ENCODE results near the gene CXCR5.

Gene CXCR5

DNA sequence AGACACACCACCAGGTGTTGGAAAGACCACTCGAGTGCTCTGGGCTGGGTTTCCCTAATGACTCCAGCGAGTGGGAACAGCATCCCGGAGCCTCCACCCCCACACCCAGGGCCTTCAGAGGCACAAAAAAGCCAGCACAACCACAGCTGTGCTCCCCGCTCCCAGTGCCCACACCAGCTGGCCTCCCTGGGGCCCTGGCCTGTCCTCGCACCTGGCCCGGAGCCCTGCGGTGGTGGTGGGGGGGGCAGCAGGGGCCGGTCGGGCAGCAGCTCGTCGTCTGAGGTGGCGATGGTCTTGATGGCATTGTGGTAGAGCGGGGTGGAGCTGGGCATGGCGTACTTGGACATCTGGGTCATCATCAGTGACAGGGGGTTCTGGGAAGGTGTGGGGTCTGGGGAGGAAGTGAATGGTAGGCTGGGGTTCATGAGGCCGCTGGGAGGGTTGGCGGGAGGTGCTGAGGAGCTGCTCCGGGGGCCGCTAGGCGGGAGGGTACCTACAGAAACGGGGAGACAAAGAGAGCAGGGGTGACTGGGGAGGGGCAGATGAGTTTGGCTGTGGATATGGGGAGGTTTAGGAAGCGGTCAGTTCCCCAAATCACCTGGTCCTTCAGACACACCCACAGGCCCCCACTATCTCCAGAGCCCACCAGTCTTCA is 16.1 kb downstream of the CXCR5 start:
- no peak for DNase-seq

DNA sequence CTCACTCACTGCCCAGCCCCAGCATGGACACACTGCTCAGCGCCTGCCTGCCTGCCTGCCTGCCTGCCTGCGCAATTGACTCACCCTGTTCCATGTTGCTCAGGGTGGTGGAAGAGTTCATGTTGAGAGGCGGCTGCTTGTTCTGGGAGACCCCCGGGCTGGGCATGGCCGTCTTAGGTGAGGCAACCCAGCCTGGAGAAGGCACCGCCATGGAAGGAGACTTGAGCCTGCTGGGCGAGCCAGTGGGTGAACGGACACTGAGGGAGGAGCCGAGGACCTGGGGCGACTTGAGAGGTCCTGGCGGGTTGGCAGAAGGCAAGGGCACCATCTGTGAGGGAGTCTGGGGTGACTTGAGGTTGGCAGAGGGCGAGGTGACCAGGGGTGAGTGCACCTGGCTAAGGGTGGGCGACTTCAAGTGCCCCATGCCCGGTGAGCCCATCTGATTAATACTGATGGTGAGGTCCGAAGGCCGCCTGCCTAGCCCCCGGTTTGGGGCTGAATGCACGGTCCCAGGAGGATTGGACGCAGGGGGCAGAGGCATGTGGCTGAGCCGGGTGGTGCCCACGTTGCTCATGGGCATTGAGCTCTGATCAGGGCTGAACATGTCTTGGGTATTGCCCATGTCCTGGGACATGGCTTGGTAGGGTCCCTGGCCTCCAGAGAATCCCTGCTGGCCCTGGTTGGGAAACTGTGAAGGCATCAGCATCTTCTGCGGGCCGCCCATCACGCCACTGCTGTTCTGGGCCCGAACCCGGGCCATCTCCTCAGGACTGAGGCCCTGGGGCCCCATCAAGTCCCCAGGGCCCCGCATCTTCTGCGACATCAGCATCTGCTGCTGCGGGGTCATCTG is 17.1 kb downstream of the CXCR5 start:
- no peak for DNase-seq

DNA sequence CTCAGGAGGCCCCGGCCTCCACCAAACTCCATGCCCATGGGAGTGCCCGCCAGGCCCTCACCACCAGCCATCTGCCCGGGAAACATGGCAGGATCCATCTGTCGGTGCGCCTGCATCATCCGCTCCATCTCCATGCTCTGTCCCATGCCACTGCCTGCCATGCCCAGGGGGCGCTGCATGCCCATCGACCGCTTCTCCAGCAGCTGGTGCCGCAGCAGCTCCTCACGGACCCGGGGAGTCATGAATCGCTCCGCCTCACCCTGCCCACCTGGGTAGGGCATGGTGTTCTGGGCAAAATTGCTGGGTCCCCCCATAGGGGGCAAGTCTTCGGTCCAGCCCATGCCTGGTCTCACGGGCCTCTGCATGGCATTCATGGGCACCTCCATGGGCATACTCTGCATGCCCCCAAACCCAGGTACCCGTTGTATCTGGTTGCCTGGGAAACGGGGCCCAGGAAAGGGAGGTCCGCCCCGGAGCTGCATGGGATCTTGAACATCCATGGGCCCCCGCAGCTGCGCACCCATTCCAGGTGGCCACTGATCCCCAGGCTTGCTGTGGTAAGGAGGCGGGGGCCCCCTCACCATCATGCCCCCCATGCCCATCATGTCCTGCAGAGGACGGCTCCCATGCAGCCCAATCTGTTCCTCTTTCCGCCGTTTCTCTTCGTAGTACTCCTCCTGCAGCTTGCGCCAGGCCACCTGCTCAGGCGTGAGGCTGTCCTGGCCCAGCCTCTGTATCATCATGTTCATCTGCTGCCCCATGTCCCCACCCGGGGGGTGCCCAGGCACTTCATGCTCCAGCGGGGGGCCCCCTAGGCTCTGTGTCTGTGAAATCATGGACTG is 18.0 kb downstream of the CXCR5 start:
- no peak for DNase-seq

DNA sequence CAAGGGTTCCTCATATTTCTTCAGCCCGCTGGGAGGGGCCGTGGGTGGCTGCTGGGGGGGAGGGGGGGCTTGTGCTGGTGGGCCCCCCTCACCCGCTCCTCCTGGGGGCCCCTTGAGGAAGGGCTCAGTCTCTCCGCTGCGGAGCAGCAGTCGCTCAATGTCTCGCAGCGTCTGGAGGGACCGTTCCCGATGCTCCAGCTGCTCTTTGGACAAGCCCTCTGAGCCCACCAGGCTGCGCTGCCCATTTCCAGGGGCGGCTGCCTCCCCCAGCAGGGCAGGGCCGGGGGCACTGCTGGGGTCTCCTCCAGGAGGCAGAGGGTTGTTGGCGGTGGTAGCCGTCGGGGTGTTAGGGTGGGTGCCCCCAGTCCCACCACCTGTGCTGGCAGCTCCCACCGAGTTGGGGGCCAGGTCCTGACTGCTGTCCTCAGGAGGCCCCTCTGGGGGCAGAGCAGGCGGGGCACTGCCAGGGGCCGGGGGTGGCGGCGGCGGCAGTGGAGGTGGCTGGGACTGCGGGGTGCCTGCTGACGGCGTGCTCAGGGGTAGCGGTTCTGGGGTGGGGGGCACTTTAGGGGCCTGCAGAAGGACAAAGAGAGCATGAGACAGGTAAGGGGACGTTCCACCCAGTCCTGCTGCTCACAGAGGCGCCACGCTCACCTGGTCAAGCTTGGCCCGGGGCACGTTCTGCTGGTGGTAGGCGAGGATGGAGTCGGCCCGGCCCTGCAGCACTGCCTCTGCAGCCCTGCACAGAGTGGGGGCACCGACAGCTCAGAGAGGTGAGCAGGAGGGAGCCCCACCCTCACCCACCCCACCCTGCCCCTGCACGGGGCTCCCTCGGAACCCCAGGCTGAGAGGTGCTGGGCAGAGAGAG is 18.9 kb downstream of the CXCR5 start:
- DNase-seq = no peak

DNA sequence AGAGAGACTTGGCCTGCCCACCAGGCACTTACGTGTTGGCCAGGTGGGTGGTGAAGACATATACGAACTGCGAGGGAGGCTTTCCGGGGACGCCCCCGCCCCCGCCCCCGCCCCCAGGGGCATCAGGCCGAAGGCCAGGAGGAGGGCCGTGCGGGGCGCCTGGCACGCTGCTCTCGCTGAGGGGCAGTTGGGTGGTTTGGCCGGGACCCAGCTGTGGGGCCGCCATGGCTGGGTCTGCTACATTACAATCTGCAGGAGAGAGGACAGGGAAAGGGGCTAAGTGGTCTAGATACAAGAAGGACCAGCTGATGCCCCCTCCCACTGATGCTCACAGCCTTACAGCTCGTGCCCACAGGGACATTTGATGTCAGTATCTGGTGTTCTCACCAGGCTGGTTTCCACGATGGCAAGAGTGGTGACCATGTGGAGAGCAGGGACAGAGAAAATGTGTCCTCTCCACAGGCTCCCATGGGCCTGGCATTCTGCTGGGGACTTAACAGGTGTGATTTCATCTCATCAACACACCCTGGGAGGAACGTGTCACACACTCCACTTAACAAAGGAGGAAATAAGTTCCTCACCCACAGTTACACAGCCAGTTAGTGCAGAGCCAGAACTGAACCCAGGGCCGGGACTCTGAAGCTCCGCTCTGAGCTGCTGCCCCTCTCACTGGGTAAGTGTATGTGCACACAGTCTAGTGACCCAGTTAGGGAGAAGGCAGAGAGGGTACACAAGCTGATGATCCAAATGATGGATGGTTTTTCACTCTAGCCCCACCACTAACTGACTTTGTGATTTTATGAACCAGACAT is 19.7 kb downstream of the CXCR5 start:
- no peak for DNase-seq

DNA sequence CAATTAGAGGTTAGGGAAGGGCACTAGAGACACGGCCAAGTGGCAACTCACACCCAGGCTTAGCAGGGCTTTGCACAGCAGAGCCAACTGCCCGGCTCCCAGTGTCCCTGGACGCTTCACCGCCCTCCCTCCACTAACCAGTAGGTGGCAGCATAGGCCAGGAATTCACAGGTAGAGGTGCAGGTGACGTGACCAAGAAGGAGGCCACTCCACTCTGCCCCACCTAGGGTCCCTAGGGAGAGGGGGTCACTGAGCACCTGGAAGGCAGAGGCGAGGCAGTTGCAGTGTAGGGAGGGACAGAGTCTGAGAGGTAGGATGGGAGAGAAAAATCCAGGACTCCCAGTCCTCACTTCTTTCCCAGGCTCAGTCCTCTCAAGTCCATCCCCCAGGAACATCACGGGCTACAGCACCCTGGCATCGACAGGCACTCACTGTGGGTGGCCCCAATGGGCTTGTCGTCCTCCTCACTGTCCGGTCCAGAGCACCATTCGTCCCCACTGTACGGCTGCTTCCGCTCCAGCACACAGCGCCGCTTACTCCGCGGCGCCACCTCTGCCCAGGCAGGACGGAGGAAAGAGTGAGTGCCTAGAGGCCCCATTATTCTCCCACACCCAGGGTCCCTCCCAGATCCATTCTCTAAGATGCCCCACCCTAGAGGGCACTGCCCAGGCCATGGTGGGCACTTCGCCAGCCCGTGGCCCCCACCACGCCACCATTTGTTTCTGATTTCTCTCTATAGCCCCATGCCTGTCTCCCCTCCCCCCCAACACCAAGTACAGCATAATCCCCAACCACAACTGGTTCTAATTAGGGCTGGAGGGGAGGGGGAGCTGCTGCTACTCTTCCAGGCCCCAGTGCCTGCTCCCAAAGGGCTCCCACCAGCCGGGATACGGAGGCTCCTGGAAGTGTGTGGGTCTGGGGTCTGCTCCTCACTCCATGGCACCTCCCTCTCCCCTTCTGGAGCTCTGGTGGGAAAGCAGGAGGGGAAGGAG is 23.7 kb downstream of the CXCR5 start:
- peak; percentile 98 for DNase-seq

DNA sequence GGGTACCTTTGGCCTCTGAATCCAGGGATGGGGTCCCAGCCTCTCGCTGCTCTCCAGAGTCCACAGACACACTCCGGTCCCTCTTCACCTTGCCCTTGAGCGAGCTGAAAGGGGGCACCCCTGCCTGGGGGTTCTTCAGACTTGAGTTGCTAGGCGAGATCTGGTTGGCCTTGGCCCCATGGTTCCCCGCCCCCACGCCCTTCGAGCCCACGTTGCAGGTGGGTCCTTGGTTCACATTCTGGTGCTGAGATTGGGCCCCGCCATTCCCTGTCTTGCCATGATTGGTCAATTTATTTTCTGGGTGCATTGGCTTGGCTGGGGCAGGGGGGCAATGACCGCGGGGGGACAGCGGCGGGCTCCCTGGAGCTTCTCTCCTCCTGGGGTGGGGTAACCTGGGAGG is 24.6 kb downstream of the CXCR5 start:
- DNase-seq = no peak

DNA sequence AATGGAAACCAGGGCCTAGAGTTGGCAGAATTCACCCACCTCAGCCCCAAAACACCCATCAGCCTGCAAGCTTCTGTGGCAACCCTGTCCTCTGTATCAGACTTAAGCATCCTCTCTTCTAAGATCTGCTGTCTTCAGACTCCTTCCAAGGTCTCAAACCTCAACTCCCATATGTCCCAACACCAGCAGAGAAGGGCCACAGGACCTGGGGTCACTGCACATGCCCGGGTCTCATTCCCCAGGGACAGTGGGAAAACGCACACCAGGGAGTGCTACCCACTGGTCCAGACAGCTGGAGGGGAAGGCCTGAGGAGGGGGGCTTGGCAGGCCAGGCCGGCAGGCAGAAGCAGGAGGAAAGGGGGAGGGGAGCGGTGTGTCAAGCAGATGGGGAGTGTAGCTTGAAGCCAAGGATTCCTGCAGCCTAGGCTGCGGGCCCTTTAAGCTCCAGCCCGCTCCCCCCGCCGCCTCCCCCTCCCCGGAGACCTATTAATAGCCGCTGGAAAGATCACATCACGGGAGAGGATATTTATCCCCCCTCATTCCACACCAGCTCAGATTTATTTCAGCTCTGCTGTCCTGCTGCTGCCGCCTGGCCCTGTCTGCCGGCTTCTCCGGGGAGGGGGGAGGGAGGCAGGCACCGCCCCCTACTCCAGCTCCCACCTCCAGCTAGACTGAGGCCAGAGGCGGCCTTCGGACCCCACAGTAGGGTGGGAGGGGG is 25.4 kb downstream of the CXCR5 start:
- DNase-seq = no peak

DNA sequence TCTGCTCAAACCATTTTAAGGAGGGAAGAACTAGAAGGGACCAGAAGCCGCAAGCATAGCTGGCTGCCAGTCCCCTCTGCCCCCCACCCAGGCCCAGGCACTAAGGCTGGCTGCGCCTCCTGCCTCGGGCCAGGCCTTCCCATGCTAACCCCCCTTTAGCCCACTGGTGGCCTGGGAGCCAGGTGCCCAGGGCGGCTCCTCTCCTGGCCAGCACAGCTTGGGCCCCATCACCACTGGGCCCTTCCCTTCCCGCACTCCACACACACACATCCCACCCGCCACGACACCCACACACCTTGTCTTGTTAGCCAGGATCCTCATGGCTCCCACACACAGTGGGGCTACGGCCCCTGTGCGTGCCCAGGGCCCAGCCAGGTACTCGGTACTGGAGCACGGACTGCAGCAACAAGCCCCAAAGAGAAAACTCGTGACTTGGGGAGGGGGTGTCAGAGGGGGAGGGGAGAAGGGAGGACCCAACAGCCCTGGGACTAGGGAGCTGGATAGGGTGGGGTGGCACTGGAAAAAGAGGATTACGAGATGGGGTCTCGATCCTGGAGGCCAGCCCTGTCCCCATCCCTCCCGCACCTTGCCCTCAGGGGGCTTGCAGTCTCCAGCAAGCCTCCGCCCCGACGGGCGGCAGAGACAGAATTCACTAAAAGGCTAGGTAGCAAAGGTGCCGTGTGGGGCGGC is 26.1 kb downstream of the CXCR5 start:
- no peak for DNase-seq

DNA sequence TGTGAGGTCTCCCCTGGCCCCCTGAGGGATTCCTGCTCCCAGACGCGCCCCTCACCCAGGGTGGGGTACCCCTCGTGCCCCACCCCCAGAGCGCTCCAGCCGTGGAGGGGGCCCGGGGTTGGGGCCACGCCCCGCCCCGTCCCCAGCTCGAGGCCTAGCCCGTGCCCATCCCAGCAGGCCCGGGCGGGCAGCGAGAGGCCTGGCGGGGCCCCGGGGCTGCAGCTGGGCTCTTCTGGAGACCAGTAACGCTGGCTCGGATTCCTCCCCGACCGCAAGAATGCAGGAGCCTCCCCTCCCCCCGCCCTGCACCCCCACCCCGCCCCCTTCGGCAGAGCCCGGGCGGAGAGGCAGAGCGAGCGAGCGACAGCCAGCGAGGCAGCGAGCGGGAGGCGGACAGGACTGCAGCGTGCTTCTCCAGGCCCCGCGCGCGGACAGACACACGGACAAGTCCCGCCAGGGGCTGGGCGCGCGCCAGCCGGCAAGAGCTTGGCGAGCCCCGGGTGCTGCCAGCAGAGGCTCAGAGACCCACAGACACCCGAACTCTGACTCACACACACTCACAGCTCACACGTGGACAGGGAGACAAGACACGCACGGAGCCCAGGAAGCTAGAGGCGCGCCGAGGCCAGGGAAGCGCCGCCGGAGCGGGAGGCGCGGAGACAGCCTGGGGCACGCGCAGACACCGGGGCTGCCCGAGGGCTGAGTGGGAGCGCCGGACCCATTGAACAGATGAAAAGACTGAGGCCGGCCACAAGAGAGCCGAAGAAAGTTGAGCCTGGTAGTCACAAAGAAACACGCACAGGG is 26.8 kb downstream of the CXCR5 start:
- peak; percentile 79 for DNase-seq

DNA sequence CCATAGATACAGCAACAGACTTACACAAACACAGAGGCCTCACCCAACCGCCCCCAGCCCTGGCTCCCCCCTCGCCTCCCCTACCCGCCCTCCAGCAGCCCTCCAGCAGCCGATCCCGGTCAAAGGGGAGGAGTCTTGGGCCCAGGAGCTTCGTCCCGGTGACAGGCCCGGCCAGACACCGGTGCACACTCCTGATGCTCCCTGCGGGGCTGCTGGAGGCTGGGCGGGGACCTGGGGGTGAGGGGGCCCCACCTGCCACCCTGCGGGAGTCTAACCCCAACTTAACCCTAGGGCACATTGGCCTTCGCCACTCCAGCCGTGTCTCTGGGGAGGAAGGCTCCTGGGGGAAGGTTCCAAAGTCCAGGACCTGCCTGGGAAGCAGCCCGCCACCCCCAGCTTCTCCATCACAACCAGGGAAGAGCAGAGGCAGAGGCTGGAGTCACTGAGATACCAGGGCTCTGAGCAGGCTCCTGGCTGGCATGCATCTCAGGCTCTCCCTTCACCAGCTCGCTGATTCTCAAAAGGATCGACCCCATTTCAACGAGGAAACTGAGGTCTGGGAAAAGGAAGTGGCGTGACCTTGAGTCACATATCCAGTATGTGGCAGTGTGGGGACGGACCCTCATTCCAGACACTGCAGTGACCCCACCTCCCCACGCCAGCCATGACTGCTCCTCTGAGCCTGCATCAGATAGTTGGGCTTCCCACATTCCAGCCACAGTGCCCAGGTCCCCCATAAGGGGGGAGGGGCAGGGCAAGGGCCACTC is 27.6 kb downstream of the CXCR5 start:
- peak; percentile 76 for DNase-seq

DNA sequence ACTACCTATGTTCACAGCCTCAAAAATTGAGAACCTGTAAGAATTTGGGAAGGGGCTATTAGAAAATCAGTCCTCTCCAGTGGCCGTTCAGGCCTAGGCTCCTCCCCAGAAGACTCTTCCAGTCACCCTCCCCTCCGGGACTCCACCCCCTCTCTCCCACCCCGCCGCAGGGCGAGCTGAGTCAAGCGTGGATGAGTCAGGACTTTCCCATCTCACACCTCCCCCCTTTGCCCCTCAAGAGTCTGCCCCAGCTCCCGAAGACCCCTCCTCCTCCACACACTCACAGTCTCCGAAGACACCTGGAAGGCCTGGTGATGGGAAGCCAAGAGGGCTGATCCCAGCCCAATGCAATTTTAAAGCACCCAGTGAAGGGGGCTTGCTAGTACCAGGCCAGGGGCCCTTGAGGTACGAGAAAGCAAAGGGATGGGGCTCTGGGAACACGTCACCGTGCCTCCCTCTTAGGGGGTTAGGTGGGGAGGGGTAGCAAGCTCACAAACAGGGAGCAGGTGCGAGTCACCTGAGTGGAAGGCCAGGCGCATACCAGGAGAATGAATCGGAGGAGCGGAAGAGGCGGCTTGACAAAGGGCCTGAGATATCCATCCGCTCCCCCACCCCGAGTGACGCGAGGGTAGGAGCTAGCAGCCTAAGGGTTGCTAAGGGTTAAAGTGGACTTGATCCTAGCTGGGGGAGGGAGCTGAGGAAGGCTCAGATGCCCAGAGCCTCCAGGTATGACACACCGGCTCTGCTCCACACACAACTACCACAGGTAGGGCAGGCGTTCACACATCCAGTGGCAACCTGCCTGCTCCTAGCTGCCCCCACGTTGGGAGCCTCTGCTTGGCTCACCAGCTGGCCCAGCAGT is 28.4 kb downstream of the CXCR5 start:
- peak; percentile 88 for DNase-seq

DNA sequence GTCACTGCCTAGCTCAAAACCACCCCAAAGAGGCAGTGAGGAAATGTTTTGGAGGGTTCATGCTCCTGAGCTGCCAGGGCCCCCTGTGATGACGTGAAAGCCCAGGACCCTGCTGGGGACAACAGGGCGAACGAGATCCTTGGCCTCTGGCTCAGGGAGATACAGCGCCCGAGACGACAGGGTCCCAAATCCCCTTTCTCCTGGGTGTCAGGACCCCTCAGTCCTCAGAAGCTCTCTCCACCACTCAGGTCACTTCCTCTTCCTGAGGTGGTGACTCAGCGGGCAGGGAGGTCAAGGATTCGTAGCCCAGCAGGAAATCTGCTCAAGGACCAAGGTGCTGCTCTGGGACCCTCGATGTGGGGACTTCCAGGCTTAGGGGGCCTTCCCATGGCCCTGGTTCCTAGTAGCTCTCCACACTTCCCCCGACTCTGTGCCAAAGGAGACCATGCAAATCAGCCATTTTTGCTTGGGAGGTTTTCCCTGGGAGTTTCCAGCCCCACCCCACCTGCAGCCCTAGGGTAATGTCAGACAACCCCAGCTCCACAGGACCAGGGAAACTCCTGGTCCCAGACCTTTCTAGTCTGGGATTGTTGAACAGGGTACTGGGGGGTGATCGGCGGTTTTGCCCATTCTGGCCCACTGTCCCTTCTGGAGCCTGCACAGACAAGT is 29.2 kb downstream of the CXCR5 start:
- peak; percentile 77 for DNase-seq

DNA sequence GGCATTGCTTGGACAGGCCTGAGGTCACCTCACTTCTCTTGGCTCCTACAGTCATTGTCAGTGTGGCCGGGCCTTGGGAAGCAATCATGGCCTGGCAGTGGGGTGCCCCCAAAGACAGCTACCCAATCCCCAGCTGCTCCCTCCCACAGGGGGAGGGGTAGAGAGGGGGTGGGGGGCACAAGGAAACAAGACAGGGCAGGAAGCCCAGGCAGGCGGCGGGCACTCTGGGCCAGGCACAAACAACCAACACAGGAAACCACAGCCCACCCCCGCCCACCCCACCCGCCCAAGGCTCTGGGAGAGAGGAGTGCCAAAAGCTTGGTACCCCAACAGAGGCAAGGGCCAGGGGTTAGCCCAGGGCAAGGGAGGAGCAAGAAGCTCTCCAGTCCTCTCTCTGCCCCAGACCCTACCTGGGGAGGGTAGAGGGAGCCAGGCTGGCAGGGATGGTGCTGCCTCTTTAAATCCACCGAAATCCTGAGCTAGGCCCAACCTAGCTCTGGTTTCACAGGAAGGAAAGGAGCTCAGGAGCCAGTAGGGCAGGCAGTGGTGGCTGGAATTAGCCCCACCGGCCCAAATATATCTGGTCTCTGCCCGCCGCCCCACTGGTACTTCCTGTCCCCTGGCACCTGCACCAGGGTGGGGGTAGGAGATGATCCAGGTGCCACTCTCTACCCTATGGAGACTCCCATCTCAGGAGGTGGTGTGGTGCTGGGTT is 29.9 kb downstream of the CXCR5 start:
- peak; percentile 77 for DNase-seq

All from activated CD8-positive, alpha-beta memory T cell treated with anti-CD3 and anti-CD28 coated beads for 24 hours (primary cell).